Ascending aorta (tissue), 2 donors: Measurements from ENCODE around the gene ESPNL. TPM values are rescaled to one million over a fixed set of nuclear protein-coding genes. Genes with fewer than 3 reads are reported as not detected.
A peak's percentile ranks its signal among the peaks of the same experiment; 100 is the strongest.

Experiments
- DNase-seq, 2 donors: peaks; one replicate each; pipeline ENCODE4 v3.0.0-alpha.2; 2019; ENCODE audit warnings: low spot score in 2 of 2
- H3K27ac ChIP-seq, 2 donors: fragments of 200-600 bp; sonication (generic); one replicate each; pipeline ENCODE4 v1.5.1; 2016 to 2017; ENCODE audit warnings: mild to moderate bottlenecking in 1 of 2
- H3K27me3 ChIP-seq: fragments of 200-600 bp; sonication (generic); one replicate; pipeline ENCODE4 v1.5.1; 2017
- H3K36me3 ChIP-seq, 2 donors: fragments of 200-600 bp; sonication (generic); one replicate each; pipeline ENCODE4 v1.5.1; 2016
- H3K4me1 ChIP-seq, 2 donors: fragments of 200-600 bp; sonication (generic); one replicate each; pipeline ENCODE4 v1.5.1; 2016 to 2017; ENCODE audit warnings: mild to moderate bottlenecking in 1 of 2
- H3K4me3 ChIP-seq, 2 donors: fragments of 200-600 bp; sonication (generic); one replicate each; pipeline ENCODE4 v1.5.1; 2016 to 2017; ENCODE audit warnings: mild to moderate bottlenecking in 1 of 2
- H3K9me3 ChIP-seq, 2 donors: fragments of 200-600 bp; sonication (generic); one replicate each; pipeline ENCODE4 v1.5.1; 2016
- intact Hi-C: fragments of 100-400 bp; cut with DNase I; formaldehyde crosslinking; loops from one replicate; pipeline ENCODE4 v1.15.1; 2023
- total RNA-seq: library from RNA; depleted of rRNA; stranded (reverse); fragments of >200 nt; gene quantifications from one replicate; pipeline ENCODE4 v1.1.0, GENCODE V29; 2016
- TF ChIP-seq, protein P1 (sequence below), 3 experiments: fragments of 200-600 bp in 2 of 3; fragments of 450-650 bp in 1 of 3; sonication (generic) in 2 of 3; IDR thresholded peaks; one replicate each; pipeline ENCODE4 v1.5.1; 2016 to 2019; ENCODE audit warnings: antibody characterized with exemption in 3 of 3, mild to moderate bottlenecking in 1 of 3, moderate library complexity in 1 of 3

The ESPNL gene
- total RNA-seq, 1 donor from 2014 or later: not detected

DNA sequence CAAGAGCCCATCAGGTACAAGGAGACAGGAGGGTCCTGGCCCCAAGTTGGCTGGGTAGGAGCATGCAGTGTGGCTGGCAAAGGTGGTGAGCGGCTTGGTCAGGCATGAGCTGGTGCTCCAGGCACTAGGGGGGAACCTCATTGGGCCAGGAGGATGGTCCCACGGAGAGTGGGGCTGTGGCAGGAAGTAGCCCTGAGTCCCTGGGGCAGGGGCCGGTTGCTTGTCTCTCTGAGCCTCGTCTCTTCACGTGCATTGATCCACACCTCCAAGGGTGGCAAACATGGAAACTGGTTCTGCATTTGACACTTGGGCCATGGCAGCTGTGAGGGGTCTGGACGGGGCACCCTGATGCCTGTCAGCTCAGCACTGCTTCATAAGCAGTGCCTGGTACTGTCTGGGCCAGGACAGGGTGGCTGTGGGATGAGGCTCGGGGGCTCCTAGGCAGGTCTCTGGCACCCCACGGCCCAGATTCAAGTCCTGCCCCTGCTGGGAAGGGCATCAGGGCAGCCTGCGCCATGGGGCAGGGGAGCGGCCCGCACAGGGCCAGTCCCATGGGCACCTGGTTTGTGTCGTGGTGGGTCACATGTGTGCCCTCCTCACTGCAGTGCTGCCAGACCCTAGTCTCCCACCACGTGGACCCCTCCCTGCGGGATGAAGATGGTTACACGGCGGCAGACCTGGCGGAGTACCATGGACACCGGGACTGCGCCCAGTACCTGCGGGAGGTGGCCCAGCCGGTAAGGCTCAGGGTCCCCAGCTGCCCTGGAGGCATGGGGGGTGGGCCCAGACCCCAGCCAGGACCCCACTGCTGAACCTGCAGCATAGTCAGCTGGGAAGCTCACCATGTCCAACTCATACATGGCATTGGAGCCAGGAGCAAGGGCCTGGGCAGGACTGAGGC, 16.4 kb downstream of the ESPNL start:
- TF ChIP-seq, protein P1, sequence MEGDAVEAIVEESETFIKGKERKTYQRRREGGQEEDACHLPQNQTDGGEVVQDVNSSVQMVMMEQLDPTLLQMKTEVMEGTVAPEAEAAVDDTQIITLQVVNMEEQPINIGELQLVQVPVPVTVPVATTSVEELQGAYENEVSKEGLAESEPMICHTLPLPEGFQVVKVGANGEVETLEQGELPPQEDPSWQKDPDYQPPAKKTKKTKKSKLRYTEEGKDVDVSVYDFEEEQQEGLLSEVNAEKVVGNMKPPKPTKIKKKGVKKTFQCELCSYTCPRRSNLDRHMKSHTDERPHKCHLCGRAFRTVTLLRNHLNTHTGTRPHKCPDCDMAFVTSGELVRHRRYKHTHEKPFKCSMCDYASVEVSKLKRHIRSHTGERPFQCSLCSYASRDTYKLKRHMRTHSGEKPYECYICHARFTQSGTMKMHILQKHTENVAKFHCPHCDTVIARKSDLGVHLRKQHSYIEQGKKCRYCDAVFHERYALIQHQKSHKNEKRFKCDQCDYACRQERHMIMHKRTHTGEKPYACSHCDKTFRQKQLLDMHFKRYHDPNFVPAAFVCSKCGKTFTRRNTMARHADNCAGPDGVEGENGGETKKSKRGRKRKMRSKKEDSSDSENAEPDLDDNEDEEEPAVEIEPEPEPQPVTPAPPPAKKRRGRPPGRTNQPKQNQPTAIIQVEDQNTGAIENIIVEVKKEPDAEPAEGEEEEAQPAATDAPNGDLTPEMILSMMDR (IDR thresholded peaks at IDR 0.05): no peak
- H3K9me3 ChIP-seq: peaks cover 0 to 16% of the 10 kb centered on the region in 2 donors
- H3K4me3 ChIP-seq: no peak overlapping the region
- no peaks in the 10 kb centered on the region for H3K27me3 ChIP-seq
- H3K36me3 ChIP-seq: no peaks in the 10 kb centered on the region
- H3K4me1 ChIP-seq: peaks cover 0 to 4% of the 10 kb centered on the region in 2 donors
- H3K27ac ChIP-seq: no peak overlapping the region
- DNase-seq: no peak
- intact Hi-C loops: no loop called here

DNA sequence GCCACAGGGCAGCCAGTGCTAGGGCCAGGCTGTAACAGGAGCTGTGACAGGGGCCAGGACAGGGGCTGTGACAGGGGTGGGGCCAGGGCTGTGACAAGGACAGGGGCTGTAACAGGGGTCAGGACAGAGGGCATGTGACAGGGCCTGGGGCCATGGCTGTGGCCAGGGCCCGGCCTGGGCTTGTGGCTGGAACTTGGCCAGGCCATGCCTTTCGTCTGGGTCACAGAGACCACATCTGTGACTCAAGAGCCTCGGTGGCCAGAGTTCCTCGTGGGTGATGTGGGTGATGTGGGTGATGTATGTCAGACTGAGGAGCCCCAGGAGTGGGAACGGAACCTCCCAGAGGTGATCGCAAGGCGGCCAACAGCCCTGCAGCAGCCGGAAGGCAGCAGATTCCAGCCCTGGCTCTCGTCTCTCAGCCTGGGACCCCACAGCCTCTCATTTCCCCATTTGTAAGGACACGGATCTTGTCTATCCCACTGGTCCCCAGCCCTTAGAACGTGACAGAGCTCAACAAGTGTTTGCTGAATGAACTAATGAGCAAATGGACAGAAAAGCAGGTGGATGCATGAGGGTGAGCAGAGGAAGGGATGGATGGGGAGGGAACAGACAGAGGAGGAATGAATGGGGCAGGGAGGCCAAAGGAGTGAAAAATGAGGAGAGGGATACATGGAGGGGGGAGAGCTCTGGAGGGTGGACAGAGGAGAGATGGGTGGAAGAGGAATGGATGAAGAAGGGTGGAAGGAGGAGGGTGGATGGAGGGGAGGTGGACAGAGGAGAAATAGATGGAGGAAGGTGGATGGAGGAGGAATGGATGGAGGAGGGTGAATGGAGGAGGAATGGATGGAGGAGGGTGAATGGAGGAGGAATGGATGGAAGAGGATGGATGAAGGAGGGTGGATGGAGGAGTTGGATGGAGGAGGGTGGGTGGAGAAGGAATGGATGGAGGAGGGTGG, 17.3 kb downstream of the ESPNL start:
- Histone ChIP-seq H3K4me1 (peaks cover 0 to 4% of the 10 kb centered on the region in 2 donors), H3K27ac (no peak overlapping the region), H3K36me3 (no peaks in the 10 kb centered on the region), H3K4me3 (no peak overlapping the region), H3K27me3 (no peaks in the 10 kb centered on the region), H3K9me3 (peaks cover 0 to 10% of the 10 kb centered on the region in 2 donors)
- intact Hi-C loops: no loop called here
- DNase-seq: no peak
- TF ChIP-seq, protein P1 (IDR thresholded peaks at IDR 0.05): no peak

DNA sequence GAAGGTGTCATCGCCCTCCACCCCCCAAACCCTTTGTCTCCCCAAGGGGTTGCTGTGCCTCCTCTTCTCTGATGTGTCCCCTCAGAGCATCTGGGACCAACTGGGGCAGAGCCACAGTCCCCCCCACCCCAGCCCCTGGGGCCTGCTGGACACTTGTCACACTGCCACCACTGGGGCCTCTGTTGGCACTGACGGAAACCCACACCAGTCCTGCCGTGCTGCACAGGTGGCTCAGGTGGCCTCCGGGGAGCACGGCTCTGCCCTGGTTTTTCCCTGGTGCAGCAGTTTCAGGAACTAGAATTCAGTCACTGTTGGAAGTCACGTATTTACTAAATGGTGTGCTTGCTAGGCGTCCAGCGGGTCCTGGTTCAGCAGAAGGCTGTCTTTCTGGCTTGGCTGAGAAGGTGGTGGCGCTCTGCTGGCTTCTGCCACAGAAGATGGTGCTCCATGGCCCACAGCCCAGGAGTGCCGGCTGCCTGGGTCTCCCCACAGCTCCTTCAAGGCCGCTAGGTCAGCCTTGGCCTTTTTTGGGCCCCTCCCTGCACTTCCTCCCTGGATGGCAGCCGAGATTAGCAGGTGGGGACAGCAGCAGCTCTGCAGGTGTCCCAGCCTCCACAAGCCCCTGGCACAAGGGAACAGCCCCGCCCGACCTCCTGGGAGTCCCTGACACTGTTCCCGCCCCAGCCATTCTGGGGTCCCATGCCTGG, 19.8 kb downstream of the ESPNL start:
- H3K27ac ChIP-seq: no peak overlapping the region
- DNase-seq: no peak
- no peak overlapping the region for H3K4me3 ChIP-seq
- intact Hi-C loops: no loop called here
- TF ChIP-seq, protein P1 (IDR thresholded peaks at IDR 0.05): no peak
- H3K27me3 ChIP-seq: no peaks in the 10 kb centered on the region
- H3K4me1 ChIP-seq: peaks cover 0 to 4% of the 10 kb centered on the region in 2 donors
- H3K36me3 ChIP-seq: no peaks in the 10 kb centered on the region
- H3K9me3 ChIP-seq: no peaks in the 10 kb centered on the region

DNA sequence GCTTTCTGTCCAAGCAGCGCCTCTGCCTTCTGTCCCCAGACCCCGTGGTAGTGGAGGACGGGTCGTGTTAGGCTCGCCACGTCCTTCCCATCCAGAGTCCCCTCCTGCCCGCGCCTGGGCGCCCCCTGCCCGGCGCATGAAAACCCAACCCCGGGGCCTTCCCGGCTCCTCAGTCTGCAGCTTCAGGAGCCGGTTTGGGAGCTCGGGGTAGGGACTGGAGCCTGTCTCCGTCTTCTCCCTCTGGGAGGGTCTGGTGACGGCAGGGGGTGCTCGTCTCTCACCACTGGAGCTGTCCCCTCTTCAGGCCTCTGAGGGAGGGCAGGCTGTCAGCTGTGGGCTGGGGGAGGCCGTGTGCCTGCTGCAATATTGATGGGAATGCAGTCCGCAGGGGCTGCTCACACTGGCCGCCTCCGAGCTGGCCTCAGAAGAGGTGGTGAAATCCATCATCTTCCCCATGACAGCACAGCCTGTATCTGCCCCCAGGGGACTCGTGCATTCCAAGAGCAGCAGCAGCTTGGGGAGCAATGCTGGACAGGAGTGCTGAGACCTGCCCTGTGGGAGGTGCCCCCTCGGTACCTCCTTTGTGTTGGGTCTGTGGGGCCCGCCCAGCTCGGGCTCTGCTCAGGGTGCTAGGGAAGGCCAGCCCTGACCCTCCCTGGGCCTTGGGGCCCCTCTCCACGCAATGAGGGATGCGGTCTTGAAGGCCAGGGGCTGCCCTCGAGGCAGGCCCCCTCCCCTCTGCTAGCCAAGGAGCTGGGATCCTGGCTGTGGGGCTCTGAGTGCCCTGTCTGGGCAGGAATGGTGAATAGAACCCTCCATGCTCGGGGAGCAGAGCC, 20.5 kb downstream of the ESPNL start:
- H3K4me1 ChIP-seq: peaks cover 0 to 4% of the 10 kb centered on the region in 2 donors
- no peaks in the 10 kb centered on the region for H3K36me3 ChIP-seq
- DNase-seq: no peak
- H3K4me3 ChIP-seq: no peak overlapping the region
- H3K9me3 ChIP-seq: no peaks in the 10 kb centered on the region
- no peak overlapping the region for H3K27ac ChIP-seq
- TF ChIP-seq, protein P1 (IDR thresholded peaks at IDR 0.05): peak in 2 of 3 experiments; percentile 20 to 38
- H3K27me3 ChIP-seq: no peaks in the 10 kb centered on the region
- intact Hi-C loops: no loop called here
